CD4-positive, alpha-beta T cell treated with Interleukin-15 for 1 hour (primary cell): ENCODE data around the gene SERAC1.

ENCODE experiments used
- DNase-seq: peaks from one replicate; pipeline ENCODE4 v3.0.0-alpha.2; 2020

SERAC1 gene

DNA sequence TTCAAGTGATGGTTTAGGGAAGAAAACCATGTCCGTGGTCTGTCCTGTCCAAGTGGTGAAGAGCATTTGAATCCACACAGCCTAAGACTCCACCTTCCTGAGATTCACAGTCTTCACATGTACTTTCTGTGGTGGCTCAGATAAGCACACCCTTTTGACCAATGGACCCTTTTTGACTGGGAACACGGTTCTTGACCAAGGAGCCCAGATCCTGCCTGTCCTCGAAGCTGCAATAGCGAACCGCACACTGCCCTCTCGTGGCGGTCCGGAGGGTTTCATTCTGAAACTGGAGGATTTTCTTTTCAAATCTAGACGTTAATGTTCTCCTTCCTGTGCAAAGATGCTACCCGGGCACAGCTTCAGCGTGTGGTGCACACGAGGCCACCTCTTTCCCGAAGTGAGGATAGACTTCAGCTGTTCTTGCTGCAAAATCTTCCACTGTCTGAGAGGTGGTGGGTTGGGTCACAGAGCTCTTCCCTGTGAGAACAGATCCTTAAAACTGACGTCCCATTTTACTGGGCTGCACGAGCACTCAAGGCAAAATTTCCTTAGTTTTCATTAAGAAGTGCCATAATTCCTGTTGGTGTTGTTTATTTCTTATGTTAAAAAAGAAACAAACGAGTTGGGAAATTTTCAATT is 95.9 kb downstream of the SERAC1 start:
- DNase-seq = peak; percentile 56

DNA sequence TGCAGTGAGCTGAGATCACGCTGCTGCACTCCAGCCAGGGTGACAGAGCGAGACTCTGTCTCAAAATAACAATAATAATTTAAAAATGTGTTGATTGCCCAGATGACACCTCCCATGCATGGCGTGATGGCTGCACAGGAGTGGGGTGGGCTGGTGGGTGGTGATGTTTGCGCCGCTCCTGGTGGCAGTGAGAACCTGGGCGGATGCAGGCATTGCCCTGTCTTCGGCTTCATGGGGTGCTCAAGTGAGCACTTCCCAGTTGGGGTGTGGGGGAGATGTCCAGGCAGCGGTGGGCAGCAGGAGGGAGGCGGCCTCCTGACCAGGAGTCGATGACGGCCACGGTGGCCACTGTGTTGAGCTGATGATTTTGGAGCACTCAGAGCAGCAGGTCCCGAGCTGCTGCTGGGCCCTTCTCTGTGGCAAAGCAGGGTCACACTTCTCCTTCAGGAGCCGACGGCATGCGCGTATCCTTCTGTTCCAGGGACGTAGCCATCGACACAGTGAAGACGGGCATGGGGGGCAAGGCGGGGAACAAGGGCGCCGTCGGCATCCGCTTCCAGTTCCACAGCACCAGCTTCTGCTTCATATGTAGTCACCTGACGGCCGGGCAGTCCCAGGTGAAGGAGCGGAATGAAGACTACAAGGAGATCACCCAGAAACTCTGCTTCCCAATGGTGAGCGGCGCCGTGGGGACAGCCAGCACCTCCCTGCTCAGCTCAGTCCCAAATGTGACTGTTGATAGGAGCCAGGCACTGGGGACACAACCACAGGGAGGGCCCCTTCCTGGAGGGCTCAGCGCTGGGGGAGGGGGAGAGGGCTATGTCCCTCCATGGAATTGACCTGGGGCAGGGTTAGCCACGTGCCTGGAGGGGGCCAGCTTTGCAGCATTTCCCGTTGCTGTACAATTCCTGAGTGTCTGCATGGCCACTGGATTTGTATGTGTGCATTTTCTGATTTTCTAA is 96.7 kb downstream of the SERAC1 start:
- no peak for DNase-seq

DNA sequence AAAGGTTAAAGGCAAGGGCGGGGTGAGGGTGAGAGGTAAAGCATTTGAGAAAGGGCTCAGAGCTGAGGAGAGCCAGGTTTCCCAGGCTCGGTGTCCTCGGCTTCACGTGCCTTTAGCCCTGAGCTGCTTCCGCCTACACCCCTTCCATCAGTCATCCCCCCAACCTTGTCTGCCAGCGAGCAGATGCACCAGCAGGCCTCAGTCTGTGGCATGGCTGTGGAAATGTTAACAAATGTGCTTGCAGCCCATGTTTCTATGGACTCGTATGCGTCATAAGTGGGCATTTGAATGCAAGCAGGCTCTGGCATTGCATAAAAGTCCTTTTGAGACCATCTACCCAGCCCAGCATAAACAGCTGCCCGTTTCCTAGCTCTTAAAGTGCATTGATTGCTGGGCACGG is 97.5 kb downstream of the SERAC1 start:
- DNase-seq = no peak

DNA sequence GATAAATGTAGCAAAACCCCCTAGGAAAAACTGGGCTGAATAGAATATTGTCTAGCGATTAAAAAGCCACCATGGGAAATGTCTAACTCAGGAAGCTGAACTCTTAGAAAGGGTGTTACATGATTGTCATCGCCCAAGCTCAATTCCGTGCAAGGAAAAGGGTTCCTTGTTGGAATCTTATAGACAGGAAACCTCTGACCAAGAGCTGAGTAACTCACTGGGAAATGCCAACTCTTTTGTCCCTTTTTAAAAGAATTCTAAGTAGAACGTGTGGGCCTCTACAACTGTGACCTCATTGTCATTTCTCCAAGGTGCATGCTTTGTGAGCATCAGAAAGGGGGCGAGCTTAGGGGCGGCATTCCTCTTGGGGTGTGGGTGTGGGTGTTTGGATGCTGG is 98.3 kb downstream of the SERAC1 start:
- no peak for DNase-seq

DNA sequence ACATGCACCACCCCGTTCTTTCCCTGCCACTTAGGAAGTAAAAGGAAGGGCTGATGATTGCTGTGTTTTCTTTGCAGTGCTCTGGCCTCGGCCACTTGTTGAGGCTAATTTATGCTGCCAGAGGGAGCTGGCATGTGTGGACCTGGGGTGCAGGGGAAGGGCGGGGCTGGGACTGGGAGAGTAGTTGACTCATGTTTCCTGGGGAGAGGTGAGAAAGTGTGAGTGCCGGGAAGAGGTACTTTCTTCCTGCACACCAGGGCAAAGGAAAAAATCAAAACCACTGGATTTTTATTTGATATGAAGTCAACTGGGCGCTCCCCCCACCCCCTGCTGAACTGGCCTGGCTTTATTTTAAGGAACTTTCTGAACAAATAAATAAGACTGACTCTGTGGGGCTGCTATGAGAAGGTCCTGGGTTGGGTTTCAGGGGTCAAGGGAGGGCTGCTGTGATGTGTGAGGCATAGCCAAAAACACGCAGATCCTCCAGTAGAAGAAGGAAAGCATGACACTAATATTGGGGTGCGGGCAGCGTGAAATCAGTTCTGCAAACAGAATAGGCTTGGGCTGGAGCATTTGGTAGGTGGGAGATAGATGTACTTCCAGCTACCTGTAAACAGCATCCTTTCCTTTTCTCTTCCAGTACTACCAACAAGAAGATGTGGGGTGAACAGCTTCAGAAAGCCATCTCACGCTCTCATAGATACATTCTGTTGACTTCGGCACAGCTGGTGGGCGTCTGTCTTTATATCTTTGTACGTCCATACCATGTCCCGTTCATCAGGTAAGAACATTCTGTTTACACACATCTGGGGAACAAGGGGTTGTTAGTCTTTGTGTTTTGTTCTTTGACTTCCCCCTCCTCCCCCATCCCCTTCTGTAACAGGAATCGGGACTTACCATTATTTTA is 98.9 kb downstream of the SERAC1 start:
- peak; percentile 29 for DNase-seq

DNA sequence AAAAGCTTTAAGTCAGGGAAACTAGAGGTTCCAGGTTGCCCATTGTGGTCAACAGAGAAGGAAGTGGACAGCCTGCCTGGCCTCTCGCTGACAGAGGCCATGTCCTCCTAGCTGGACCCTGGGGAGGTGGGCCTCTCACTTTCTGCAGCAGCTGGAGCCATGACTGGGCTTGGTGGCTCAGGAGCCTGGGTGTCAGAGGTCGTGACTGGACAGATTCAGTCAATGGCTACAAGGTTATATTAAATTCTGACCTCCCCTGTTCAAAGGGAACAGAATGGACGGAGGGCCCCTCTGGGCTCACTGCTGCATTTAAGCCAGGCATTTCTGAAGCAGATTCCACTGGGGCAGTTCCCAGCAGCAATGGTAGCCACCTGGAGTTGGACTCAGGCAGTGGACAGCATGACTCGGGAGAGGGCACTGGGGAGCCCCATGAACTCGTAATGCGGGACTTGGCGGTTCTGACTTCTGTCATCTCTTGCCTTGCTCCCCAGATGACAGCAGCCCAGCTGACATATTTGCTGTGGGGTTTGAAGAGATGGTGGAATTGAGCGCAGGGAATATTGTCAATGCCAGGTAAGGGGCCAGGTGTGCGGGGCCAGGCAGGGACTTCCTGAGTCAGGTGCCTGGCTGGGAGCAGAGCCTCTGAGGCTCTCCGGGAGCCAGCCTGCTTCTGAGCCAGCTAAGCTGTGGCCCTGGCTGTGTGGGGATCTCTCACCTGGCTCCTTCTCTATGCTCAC is 99.7 kb downstream of the SERAC1 start:
- DNase-seq = no peak

DNA sequence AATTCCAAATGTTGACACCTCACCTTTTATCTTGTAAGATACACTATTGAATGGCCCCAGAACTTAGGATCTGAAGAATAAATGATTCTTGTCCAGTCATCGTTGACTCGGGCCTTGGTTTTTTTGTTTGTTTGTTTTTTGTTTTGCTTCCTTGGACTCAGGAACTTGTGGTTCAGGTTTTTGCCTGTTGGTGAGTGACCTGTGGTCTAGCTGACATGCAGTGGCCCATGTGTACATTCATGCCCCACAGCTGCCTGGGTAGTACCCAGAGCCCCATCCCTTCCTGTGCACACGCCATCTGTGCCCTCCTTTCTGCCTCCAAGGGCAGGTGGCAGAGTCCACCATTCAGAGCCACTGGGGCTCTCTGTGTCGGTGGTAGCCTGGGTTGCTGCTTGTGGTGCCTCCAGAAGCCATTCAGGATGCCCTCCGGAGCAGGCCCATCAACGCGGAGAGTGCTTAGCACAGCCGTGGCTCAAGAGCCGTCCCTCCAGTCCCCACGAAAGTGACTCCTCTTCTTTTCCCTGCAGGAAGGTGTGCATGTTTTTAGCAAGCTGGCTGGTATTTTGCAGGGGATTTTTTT is 100.5 kb downstream of the SERAC1 start:
- no peak for DNase-seq

DNA sequence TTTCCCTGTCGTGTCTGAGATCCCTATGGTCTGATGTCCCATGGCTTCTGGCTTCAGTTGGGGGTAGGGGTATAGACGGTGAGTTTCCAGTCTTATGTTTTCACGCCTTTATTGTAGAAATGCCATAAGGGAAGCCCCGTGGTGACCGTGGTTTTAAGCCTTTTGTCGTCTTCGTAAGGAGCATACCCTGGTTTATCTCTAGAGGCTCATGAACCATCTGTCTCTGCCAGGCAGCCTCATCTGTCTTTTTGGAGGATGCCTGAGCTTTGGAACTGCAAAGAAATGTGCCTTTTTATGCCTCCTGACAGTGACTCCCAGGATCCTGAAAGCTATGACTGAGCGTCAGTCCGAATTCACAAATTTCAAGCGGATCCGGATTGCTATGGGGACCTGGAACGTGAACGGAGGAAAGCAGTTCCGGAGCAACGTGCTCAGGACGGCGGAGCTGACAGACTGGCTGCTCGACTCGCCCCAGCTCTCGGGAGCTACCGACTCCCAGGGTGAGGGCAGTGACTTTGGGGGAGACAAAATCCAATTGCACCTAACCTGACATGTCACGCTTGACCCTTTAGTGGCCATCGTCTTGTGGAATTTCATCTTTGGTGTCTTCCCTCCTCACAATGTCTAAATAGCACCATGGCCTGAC is 101.8 kb downstream of the SERAC1 start:
- no peak for DNase-seq

DNA sequence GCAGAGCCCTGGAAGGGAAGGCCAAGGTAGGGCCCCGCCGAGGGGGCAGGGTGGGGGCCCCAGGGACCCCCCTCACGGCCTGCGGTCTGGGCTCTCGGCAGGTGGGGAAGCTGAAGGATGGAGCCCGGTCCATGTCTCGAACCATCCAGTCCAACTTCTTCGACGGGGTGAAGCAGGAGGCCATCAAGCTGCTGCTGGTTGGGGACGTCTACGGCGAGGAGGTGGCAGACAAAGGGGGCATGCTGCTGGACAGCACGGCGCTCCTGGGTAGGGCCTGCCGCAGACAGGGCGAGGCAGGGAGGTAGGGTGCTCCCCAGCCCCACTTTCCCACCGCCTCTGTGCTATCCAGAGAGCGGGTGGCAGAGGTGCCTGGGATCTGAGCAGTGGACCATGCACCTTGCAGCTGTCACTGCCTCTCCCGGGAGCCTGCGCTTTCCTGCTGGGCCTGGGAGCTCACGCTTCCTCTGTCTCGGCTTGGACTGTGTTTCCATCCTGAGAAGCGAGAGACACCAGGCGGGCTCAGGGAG is 103.3 kb downstream of the SERAC1 start:
- no peak for DNase-seq

DNA sequence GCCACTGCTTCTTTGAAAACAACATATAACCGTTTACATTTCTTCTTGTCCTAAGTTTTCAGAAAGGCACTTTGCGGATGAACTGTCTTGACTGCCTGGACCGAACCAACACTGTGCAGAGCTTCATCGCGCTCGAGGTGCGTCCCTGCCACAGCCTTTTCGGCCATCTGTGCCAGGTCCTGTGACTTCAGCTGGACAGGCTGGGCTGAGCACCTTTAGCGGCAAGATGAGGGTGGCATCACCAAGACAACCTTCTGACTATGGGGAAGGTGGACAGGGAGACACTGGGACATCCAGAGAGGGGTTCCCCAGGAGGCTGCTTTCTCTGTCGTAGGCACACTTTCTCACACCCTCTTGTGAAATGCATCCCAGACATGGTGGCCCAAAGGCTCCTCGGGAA is 104.3 kb downstream of the SERAC1 start:
- DNase-seq = no peak

DNA sequence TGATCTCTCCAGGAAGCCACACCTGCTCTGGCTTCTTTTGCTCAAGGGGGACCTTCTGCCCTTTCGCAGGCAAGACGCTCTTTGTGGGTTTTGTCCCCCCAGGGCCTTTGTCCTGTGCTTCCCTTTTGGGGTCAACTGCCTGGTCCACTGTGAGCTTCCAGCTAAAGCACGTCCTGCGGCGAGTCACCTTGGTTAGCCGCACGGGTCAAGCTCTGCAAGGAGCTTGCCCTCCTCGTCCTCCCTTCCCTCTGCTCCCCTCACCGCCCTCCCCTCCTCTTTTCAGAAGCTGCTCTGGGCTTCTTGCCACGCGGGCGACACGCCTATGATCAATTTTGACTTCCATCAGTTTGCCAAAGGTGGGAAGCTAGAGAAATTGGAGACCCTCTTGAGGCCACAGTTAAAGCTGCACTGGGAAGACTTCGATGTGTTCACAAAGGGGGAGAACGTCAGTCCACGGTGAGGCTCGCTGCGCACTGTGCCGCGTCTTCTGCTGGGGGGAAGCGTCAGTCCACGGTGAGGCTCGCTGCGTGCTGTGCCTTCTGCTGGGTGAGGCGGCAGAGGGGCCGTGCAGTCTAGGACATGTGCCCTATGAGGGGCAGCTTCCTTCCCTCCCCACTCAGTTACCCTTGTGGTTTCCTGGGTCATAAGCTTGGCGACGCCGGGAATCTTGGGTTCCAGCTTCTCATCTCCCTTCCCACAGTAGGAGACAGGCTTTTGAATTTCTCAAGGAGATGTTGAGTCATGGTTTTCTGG is 106.2 kb downstream of the SERAC1 start:
- no peak for DNase-seq

DNA sequence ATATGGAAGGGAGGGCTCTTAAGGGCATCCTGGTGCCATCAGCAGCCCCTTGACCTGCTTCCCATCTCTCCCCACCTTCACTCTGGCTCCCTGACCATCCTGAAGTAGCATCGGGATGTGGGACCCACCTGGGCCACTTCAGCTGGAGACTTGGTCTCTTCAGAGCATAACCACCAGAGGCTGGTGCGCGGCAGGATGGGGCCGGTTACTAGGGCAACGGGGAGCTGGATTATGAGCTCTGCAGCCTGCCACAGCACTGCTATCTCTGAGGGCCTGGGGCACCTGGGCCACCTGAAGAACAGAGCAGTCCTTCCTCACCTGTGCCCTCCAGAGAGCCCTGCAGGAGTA is 106.7 kb downstream of the SERAC1 start:
- DNase-seq = no peak

DNA sequence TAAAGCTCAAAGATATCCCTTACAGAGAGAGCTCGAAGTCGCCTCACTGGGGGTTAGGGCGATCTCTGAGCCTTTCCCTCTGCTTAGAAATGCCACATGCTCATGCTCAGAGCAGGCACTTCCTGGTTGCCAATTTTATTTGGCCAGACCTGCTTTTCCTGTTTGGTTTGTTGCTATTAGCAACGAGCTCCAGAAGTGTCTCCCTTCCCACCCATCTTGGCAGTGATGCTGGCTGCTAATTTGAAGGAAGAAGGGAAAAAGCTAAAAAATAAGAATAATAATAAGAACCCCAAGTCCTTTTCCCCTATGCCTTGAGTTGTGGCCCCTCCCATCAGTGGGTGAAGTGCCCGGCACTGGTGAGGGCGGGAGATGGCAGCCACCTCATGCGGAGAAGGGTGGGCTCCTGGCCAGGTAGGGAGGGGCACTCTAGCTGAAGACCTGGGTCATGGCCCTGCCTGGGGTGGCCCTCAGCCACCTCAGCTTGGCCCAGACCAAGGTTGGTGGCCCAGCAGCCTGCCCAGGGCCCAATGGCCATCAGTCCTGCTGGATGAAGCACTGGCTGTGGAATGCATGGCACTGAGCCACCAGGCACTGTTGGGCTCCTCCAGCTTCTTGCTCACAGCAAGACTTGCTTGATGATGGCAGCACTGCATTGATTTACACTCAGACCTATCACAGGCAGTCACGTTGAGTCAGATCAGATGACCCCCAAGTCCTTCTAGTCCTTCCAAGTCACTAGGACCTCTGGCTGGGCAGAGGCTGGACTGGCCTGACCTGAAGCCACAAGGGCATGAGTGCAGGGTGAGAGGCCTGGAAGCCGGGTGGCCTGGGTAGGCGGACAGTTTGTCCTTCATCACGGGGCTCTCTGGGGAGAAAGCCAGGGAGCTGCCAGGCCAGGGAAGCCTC is 107.4 kb downstream of the SERAC1 start:
- DNase-seq = peak; percentile 49
